NCI-H1048 (cell line): ENCODE data around the gene ARAP1.

ENCODE experiments used
- DNase-seq: peaks from one replicate; lab custom pipeline; 2025; lab: John Stamatoyannopoulos, UW

The ARAP1 gene

GRCh38 chr11:72703267-72704008, 48.8 kb downstream of the ARAP1 start:
- DNase-seq = no peak

- no peak for DNase-seq
These were observed 49.5 kb downstream of the ARAP1 start for GRCh38 chr11:72702577-72703241.

DNA sequence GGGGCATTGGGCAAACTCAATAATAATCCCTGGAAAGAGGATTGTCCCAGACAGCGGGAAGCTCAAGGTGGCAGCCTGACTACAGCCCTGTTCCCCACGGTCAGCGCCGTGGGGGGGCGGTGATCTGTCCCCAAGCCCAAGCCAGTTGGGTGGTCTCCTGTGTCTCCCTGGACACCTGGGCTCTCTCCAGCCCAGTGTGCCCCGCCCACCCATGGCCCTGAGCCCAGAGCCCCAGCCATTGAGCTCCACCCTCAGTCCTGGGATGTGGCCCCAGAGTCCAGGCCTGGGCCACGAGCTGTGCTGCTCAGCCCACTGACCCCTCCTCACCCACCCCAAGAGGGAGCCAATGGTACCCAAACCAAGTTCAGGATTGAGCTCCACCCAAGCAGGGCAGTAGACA, 50.1 kb downstream of the ARAP1 start:
- DNase-seq = no peak

- no peak for DNase-seq
These were observed 50.7 kb downstream of the ARAP1 start for GRCh38 chr11:72701466-72701865.

DNA sequence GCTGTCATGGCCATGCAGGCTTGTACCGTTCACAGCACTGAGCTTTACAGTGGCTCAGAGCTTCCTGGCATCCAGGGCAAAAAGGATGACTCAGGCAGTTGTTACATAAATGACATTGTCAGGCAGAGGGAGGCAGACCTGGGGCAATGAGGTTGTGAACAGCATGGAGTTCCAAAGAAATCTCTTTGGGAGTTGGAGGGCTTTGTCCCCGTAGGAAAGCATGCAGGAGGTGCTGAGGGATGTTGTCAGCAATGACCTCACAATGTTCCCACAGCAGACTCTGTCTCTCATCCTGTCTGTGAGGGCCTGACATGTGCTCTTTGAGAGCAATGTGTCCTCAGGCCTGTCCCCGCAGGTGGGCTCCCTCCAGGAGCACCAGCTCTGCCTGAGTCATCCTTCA, 52.1 kb downstream of the ARAP1 start:
- no peak for DNase-seq

GRCh38 chr11:72697814-72698213, 54.4 kb downstream of the ARAP1 start:
- no peak for DNase-seq

GRCh38 chr11:72696866-72697700, 55.1 kb downstream of the ARAP1 start:
- DNase-seq = no peak

DNA sequence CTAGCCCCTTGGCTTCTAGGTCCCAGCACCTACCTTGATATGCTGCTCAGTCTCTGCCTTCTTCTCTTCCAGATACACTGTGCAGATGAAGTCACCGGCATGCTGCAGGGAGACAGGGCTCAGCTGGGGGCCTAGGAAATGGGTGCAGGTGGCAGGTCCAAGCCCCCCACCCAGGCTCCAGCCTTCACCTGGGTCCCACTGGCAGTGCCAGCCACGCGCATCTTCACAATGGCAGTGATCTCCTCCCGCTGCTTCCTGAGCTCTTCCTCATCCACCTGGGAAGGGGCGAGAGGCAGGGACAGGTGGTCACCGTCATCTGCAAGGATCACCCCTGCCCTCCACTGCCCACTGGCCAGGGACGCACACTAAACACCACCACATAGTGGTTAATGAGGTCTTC, 56.9 kb downstream of the ARAP1 start:
- DNase-seq = no peak

- DNase-seq = no peak
These were observed 58.8 kb downstream of the ARAP1 start for GRCh38 chr11:72693271-72693968.

DNA sequence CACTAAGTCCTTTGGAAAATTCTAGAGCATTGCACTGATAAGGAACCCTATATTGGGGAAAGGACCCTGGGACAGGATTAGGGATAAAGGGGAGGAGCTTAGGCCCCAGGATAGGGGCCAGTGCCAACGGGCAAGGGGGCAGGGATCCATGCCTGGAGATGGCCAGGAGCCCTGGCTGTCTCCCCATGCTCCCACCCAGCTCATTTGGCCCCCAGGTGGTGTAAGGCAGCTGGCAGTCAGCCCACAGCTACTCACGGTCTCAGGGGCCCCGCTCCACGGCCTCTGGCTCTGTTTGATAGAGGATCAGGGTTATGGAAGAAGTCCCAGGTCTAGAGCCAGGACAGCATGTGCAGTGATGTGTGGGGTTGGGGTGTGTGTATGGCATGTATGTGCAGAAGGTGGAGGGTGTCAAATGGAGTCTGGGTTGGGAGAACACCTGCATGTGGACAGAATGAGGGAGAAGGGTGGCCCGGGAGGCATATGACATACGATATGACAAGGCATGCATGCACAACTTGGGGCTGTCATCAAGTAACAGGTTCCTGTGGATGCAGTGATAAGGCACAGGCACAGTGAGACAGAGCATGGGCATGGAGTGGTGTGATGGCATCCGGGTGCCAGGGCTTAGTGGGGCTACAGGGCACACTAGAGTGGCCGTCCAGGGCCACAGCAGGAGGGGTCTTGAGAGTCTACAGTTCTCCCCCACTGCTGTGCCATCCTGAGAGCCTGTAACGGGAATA, 59.5 kb downstream of the ARAP1 start:
- DNase-seq = no peak

- no peak for DNase-seq
These were observed 62.0 kb downstream of the ARAP1 start for GRCh38 chr11:72690166-72690565.

GRCh38 chr11:72688929-72689328, 63.3 kb downstream of the ARAP1 start:
- DNase-seq = no peak

DNA sequence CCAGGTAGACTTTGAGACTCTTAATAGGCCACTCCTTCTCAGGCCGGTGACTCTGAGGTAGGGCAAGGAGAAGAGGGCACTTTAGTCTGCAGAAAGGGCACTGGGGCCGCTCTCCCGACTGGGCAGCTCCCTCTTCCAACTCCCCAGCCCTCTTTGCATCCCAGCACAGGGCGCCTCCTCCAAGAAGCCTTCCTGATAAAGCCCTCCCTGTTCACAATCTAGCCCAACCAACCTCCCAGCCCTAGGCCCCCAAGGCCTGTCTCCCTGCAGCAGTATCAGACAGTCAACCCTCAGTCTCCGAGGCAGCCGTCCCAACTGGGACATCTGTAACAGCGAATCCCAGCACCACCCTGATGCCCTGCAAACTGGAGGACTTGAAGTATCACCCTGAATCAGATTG, 63.7 kb downstream of the ARAP1 start:
- DNase-seq = no peak

- no peak for DNase-seq
These were observed 64.9 kb downstream of the ARAP1 start for GRCh38 chr11:72687326-72687725.

DNA sequence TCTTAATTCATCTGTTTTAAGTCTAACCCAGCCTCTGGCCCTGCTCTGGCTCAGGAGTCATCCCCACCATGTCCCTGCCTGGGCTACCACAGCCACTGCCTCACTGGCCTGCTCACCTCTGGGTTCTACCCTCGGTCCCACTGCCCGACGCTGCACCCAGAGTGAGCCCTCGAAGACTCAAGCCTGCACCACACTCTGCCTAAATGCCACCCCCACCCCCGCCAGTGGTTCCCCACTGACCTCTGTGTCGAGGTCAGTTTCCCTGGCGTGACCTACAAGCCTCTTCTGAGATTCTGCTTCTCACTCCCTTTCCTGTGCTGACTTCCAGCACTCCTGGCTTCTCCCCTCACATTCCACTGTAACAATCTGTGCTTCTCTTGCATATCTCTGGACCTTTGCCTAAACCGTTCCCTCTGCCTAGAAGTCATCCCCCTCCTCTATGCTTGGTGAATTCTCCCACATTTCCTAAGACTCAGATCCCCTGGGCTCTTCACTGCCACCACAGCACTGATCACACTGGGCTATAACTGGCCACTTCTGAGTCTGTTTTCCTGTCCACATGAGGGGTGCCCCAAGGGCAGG, 65.5 kb downstream of the ARAP1 start:
- no peak for DNase-seq

DNA sequence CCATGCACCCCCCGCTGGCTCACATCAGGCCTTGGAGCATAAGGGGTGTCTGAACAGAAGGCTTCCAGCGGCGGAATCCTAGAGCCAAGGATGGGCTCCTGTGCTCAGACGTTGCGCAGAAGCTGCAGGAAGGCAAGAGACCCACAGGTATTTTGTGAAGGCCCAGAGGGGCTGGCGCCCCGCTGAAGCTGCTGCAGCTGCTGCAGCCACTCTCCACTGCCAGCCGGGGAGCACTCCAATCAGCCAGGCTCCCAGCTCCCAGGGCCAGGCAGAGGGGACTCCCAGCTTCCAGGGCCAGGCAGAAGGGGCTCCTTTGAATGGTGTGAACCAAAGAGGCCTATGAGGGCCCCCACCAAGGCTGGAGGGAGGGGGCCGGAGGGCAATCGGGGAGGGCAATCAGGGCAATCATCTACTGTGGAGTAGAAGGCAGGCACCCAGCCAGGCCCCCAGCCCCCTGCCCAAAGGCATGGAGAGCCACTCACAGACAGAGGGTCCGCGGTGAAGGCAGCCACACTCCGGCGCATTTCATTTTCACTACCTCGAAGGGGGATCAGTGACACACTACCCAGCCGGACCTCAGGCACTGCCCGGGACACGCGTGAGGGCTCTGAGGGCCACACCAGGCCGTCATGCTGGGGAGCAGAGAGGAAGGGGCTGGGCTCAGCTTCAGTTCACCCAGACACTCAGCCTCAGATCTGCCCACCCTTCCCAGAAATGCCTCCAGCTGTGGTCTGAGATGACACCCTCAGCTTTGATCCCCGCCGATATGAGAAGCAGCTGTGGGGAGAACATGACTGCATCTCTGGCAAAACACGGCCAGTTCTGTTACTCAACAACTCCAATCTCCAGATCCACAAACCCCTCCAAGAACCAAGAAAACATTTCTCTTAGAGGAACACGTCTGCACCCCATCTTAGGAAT, 66.4 kb downstream of the ARAP1 start:
- no peak for DNase-seq

DNA sequence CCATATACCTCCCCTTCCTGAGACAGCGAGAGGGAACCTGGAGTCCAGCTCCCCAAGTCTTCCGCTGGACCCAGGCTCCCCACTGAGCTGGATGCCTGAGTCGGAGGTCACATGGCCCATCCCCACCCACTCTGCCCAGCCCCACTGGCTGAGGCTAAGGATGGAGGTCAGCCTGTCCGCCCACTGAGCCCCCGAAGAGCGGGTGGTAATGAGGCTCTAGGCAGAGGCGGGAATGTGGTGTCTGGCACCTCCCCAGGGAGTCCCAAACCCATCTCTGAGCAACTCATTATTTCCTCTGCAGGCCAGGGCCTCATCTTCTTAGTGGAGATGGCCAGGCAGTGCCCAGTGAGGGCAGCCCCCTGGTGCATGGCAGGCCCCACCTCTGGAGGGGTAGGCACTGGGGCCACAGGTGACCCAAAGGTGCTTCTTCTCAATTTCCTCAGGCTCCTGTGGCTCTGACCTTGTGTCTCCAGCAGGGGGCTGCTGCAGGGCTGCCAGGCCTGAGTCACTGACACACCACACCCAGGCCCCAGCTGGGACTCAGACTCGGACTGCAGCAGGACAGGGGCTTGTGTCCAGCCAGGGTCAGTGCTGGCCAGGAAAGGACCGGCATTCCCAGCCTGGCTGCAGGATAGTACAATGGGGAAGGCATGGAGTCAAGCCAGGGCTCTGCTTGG, 67.8 kb downstream of the ARAP1 start:
- DNase-seq = no peak

- DNase-seq = no peak
These were observed 68.4 kb downstream of the ARAP1 start for GRCh38 chr11:72683782-72684200.

DNA sequence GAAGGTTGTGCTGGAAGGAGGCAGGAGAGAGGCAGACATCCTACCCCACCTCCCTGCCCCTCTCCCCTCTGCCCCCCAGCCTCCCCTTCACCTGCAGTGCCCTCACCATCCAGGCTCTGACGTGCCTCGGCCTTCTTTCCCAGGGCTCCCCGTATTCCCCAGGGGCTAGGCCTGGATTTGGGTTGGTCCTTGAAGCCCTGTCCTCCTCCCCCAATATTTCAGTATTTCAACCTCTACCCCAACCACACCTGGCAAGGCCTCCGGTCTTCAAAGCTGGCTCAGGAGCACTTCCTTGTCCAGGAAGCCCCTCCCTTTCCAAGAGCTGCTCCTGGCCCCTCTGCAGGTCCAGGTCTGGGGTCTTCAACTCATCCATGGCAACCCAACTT, 69.4 kb downstream of the ARAP1 start:
- no peak for DNase-seq
